ENCODE measurements around the gene TGM1.

TGM1 gene

DNA sequence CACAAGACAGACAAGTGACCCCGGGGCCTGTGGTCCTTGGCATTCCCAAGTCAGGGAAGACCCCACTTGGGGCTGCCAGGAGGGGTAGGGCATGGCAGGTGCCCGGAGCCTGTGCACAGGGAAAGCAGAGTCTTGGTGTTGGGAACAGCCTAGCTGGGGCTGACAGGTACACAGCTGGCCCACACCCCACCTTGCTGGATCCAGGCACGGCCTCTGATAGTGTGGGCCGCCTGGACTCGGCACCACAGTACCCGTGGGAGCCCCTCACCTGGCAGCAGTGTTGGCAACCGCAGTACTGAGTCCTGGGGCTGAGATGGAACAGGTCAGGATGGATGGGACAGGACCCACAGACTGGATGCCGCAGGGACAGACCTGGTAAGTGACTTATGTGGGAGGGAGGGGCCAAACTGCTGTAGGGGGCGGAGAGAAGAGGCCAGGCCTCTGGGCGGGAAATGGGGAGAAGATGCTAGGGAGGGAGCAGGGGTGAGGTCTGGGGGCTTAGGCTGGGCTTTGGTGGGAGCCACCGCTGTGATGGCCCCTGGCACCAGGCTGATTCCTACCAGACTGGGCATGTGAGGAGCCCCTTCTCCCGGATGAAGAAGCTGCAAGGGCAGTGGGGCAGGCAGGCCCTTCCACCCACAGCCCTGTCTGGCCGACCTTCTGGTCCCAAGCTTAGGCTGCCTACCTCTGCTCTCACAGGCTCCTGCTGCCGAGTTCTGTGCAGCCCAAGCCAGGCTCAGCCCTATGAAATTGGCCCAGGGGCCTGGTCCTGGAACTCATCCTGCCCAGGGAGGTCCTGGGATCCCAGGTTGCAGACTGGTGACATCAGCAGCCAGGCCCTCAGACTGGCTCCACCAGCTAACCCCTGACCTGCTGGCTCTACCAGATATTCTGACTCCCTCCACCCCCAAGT, at the start of gene TGM1:
TSS of gene TGM1 (minus strand) at position 357 of the 913 bp plus-strand sequence. CDS start 825 bp downstream, outside the sequence.
- DNase-seq = no peak

DNA sequence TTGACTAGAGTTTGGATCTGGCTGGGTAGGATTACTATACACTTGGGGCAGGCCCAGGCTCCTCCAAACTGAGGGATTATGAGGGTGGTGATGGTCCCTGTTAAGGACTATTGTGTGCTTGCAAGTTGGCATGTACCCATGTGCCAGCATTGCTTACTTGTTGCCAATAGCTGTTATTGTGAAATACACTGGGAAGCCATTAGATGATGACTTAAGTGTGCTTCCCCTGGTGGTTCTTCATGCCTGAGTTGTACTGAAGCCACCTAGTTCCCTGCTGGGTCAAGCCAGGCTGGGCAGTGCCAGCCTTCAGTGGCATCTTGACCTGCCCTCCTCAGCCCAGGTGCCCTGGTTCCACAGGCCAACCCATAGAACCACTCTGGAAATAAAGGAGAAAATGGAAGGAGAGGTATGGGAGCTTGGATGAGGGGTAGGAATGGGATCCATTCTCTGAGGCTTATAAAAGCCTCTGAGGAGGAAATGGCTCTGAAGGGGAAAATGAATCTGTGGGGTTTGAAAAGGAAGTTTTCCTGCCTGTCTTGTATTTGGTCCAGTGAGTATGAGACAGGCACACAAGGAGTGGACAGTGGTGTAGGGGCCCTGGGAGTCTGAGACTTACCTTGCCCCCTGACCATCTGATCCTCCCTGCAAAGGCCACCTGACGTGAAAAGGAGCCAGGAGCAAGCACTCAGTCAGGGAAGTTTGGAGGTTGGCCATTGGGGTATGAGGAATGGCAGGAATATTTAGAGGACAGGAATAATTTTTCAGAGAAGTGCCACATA, 49.0 kb upstream of the TGM1 start:
- no peak for DNase-seq

DNA sequence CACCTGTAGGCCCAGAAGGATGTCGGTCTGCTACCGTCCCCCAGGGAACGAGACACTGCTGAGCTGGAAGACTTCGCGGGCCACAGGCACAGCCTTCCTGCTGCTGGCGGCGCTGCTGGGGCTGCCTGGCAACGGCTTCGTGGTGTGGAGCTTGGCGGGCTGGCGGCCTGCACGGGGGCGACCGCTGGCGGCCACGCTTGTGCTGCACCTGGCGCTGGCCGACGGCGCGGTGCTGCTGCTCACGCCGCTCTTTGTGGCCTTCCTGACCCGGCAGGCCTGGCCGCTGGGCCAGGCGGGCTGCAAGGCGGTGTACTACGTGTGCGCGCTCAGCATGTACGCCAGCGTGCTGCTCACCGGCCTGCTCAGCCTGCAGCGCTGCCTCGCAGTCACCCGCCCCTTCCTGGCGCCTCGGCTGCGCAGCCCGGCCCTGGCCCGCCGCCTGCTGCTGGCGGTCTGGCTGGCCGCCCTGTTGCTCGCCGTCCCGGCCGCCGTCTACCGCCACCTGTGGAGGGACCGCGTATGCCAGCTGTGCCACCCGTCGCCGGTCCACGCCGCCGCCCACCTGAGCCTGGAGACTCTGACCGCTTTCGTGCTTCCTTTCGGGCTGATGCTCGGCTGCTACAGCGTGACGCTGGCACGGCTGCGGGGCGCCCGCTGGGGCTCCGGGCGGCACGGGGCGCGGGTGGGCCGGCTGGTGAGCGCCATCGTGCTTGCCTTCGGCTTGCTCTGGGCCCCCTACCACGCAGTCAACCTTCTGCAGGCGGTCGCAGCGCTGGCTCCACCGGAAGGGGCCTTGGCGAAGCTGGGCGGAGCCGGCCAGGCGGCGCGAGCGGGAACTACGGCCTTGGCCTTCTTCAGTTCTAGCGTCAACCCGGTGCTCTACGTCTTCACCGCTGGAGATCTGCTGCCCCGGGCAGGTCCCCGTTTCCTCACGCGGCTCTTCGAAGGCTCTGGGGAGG, 47.9 kb upstream of the TGM1 start, which contains the start of gene LTB4R:
TSS of gene LTB4R (plus strand) at position 857 of the 959 bp plus-strand sequence. CDS start 4,150 bp downstream, outside the sequence.
- DNase-seq = peak; percentile 61 to 66

DNA sequence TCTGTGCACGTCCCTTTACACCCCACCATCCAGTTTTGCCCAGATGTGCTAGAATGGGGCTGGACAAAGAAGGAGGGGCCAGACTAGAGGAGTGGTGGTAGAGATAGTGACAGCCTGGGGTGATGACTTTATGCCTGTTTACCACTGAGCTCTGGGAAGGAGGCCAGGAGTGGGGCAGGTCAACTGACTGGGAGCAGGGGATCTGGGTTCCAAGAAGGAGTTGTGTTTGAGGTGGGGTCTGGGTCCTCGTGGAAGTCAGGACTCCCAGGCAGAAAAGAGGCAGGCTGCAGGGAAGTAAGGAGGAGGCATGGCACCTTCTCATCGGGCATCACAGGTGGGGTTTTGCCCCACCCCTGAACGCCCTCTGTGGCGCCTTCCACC, 47.3 kb upstream of the TGM1 start:
- DNase-seq = no peak

DNA sequence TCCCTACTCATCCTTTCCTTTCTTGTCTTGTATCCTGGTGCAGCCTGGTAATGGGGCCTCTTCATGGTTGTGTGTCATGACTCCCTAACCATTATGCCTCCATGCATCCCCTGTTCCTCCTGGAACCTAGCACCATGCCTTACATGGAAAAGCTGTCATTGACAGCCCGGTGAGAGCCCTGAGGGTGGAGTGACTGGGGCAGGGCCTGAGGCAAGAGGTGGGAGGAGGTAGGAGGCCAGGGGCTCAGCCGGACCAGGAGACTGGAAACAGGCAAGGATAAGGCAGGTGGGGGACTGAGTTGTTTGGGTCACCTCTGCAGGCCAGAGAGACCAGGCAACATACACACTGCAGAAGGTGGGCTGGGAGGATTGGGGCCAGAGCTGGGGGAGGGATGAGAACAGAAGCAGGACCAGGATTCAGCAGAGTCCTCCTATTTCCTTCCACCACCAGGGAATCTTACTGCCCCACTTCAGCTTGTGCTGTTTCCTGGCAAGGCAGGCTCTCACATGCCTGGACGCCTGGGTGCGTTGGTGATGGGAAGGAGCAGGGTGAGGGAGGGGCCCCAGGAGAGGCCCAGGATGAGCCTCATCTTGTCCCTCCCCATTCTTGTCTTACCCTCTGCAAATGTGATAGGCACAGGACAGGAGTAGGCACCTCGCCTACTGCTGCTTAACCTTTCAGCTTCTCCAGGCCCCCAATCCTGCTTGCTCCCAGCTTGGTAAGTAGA, 46.7 kb upstream of the TGM1 start, which contains the start of gene LTB4R2:
TSS of gene LTB4R2 (plus strand) at position 603 of the 727 bp plus-strand sequence. CDS start 525 bp downstream, outside the sequence.
- DNase-seq = no peak

DNA sequence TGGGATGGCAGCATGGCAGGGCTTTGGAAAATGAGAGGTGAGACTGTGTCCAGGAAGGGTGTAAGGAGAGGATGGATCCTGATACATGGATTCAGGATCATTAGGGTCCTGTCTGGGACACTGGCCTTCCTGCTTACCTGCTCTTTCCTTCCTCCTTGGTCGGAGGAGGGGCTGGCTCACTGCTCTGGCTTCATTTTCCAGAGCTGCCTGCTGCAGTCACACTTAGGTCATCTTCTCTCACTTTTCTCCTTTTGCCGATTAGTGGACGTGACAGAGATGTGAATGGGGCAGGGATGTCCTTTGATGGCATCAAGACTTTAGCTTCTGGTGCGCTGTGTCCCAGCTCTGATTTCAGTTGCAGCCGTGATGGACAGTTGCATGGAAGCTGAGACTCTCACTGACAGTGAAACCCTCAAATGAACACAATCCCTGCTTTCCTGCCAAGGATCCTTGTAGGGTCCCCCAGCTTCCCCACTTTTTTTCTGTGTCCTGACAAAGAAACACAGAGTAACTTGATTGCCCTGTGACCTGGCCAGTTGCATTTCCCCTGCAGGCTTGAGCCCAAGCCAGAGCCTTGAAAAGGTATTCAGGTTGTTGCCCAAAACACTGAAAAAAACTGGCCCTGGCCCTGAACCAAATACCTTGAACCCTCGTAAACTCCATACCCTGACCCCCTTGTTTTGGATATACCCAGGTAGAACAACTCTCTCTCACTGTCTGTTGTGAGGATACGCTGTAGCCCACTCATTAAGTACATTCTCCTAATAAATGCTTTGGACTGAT, 45.6 kb upstream of the TGM1 start:
- DNase-seq = no peak

DNA sequence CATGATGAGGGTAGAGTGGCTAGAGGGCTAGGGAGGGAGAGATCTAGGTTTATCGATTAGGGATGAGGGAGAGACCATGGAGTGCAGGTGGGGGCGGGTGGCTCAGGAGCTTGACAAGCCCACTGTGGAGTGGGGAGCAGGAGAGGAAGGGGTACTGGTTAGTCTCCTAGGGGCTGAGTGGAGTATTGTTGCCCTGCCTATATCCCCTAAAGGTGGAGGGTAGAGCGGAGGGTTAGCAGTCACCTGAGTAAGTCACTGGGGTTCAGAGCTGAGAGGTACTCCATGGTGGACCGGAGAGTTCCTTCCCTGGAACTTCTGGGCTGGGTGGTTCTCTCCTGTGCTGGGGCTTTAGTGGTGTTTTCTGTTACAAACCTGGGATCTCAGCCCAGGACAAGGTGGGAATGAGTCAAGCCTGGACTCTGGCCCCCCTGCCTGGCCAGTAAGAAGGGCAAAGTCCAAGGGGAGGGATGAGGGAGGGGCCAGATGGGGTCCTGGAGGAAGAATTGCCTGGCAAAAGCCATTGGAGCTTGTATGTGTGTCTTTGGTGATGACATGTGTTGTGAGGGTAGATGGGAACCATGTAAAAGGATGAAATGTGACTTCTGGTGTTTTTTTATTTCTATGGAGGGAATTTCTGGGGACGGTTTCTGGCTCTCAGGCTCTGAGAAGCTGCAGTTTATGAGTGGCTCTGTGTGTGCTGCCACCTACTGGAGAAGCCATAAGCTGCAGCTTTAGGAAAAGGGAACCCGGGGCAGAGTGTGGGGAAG, 44.8 kb upstream of the TGM1 start, which contains the start of gene CIDEB:
TSS of gene CIDEB (minus strand) at position 403 of the 767 bp plus-strand sequence. CDS start at position 284, 119 bp downstream.
- DNase-seq = peak; percentile 10 to 26

DNA sequence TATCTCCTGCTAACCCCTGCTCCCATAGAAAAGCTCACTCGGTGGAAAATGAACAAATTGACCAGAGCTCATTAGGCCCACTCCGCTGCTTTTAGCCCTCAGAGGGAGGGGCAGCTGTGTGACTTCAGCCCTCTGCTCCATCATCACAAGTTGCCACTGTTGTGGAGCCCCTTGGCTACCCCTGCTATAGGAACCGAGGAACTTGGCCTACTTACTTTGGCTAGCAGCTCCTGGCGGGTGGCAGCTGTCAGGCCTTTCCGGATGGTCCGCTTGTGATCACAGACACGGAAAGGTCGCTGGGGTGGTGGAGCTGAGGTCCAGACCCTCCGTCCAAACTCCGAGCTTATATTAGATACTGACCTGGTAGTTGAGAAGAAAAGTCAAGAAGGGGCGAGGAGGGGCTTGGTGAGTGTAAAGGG, 44.2 kb upstream of the TGM1 start:
- DNase-seq = no peak

DNA sequence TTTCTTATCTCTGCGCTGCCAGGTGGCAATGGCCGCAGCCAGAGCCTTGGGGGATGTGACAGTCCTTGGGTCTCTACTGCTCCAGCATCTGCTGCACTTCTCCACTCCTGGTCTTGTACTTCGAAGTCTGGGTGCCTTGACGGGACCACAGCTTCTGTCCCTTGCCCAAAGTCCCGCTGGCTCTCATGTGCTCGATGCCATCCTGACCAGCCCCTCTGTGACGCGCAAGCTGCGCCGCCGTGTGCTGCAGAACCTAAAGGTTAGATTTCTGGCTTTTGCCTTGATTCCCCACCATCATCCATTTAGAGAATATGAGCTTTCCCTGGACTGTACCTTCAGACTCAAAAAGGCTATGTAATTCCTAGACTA, 41.0 kb upstream of the TGM1 start:
- DNase-seq = no peak

DNA sequence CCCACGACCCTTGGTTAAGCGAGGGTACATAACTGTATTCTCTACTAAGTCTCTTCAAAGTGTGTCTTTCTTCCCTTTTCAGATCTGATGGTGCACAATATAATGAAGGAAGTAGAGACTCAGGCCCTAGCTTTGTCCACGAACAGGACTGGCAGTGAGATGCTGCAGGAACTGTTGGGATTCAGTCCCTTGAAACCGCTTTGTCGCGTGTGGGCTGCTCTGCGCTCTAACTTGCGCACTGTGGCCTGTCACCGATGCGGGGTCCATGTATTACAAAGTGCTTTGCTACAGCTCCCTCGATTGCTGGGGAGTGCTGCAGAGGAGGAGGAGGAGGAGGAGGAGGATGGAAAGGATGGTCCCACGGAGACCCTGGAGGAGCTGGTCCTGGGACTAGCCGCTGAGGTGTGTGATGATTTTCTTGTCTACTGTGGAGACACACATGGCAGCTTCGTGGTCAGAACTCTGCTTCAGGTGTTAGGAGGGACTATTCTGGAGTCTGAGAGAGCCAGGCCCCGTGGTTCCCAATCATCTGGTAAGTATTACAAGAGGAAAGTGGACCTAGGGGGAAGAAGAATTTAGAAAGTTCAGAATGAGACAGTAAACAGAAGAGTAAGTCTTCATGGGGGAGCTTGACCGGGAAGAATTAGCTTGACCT, 37.5 kb upstream of the TGM1 start:
- no peak for DNase-seq

DNA sequence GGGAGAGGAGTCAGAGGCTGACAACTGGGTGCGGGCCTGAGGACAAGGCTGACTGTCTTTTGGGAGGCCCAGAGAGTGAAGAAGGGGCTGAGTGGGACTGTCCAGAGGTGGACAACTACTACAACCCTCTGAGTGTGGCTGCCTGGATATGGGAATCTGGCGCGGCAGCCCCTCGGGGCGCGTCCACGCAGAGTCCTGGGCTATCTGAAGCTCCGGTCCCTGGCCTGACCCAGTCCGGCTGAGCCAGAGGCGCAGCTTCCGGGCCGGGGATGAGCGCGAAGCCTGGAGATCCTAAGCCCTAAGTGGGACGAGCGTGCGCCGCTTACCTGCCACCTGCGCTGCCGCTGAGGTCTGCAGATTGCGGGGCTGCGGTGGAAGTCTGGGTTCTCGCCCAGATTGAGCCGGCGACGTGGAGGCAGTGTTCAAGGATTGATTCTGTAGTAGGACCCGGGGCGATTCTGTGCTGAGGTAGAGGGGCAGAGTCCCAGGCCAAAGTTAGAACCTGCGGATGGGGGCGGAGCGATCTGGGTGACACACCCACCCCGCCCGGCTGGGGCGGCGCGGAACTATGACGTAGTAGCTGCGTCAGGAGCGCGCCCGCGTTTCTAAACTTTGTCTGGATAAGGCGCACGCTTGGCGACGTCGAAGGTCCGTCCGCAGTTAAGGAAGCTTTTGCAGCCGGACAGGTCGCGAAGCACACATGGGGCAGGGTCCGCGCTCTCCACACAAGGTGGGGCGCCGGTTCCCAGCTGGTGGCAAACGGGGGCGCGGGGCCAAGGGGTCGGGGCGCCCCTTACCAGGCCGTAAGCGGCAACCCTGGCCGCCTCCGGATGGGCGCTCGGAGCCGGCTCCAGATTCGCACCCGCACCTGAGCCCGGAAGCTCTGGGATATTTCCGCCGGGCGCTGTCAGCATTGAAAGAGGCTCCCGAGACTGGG, 36.5 kb upstream of the TGM1 start, which contains the start of the genes DHRS1 and NOP9:
TSS of gene DHRS1 (minus strand) at position 526 of the 937 bp plus-strand sequence. CDS start 674 bp downstream, outside the sequence.
TSS of gene NOP9 (plus strand) at position 596 of the 937 bp plus-strand sequence. CDS start at position 701, 105 bp downstream.
- peak; percentile 73 to 85 for DNase-seq

DNA sequence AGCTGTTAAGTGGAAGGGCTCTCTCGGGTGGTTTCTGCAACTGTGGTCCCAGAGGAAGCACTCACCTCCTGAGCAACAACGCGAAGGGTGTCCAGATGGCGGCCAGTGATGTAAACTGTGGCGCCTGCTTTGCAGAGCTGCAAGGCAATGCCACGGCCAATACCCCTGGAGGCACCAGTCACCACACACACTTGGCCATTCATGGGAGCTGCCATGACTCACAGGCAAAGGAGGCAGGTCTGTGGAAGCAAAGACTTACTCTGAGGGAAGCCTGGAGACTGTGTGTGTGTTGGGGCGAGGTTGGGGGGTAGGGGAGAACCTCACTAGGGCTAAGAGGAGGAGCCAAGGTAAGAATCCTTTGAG, 35.9 kb upstream of the TGM1 start:
- DNase-seq = no peak

DNA sequence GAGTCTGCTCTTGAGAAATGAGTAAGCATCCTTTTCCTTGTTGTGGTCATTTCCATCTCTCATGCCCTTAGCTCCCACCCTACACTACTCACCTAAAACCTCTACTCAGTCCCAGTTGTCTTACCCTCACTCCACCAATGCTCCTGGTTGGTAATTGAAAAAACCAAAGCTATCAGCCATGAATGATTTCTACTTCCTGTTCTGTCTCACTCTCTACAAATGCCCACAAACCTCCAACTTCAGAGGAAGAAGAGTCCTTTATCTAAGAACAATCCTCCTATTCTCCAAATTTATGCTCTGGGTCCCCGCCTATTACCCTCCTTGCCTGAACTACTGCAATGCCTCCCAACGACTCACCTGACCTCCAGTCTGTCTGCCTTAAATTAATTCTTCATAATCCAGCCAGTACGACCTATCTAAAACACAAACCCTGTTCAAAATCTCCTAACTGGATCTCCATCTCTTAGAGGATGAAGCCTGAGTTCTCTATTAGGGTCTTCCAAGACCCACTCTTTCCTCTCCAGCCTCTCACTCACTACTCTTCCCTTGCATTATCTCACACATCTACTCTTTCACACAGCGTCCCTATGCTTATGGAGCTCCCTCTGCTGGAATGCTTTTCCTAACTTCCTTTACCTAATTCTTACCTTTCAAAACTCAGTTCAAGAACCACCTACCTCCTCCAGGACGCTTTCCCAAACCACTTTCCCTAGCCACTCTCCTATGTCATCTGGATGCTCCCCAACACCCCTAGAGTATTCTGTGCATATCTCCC, 34.4 kb upstream of the TGM1 start:
- DNase-seq = no peak

DNA sequence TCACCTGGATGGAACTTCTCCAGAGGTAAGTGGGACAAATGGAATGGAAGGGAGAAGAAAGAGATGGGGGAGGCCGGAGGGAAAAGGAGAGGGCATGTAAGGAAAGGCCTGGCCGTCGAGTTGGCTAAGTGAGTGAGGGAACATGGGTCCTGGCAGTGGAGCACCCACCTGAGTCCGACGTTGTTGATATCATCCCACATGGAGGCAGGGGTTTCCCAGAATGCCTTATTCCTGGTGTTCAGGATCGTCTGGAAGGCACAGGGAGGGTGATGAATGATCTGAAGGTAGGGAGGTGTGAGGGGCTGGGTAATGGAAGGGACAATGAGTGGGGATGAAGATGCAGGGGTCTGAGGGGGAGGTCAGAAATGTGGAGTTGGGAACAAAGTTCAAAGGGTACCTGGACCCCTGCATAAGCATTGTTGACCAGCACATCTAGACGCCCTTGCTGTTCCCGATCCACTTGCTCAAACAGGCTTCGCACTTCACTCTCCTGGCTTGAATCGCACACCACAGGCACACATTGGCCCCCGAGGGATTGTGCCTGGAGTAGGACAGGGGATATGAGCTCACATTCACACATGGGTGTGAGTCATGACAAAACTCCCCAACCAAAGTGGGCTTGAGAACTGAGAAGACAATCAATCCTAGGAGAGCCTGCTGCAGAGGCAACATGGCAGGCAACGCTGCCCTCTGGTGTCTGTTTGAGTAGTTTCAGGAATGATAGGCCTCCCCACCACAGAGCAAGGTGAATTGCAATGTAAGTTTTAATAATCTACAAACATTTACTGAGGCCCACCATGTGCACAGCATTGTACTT, 33.6 kb upstream of the TGM1 start:
- DNase-seq = peak in 1 of 2 experiments; percentile 10

DNA sequence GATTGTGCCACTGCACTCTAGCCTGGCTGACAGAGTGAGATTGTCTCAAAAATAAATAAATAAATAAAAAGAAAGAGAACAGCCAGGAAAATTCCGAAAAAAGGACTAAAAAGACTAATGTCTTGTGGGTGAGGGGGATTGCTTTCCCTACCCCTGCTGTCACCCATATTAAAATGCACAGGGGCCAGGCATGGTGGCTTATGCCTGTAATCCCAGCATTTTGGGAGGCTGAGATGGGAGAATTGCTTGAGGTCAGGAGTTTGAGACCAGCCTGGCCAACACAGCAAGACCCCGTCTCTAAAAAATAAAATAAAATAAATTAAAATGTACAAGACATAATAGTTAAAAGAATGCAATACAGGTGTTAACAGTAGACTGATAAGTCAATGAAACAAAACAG, 30.5 kb upstream of the TGM1 start:
- DNase-seq = no peak

DNA sequence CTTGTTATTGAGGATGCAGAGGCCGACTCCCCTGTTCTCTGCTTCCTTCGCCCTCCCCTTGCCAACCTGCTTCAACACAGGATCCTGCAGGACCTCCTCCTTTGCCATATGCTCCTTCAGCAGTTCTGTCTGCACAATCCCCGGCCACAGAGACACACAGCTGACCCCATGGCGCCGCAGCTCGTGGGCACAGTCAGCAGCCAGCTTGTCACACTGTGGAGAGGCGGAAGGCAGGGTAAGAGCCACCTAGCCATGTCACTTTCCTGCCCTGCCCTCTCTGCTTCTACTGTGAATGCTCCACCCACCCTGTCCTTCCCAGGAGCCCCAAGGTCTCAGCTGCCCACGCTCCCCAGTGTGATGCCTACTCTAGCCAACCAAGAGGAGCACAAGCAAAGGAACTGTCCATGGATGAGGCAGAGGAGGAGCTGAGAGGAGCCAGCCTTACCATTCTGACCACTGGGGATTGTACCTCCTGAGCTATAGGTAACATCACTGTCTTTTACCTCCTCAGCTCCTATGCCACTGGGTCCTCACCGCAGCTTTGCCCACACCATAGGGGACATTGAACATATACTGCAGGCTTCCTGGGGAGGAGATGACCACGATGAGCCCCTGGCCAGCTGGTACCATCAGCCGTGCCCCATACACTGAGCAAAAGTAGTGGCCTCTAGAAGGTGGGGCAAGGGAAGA, 29.3 kb upstream of the TGM1 start:
- DNase-seq = no peak
